ENCODE results near the gene GALNTL6. TPM values are rescaled to one million over a fixed set of nuclear protein-coding genes. Genes with fewer than 3 reads are reported as not detected.

Gene GALNTL6
- total RNA-seq, 2 experiments from 2014 or later = not detected

GRCh38 chr4:172152284-172152683 lies 339.1 kb downstream of the GALNTL6 start:
- Mint-ChIP-seq H3K4me1 (ENCODE audit: low read depth) (no peaks in the 10 kb centered on the region), H3K4me3 (no peak overlapping the region), H3K27ac (no peak overlapping the region), H3K36me3 (ENCODE audit: low read depth) (no peaks in the 10 kb centered on the region), H3K27me3 (ENCODE audit: low read depth) (no peaks in the 10 kb centered on the region), H3K9me3 (peaks cover 1% of the 10 kb centered on the region)
- CTCF ChIA-PET = no interaction called here
- intact Hi-C loops (cut with micrococcal nuclease) = no loop called here
- no peak for DNase-seq

GRCh38 chr4:172153719-172154118 lies 340.5 kb downstream of the GALNTL6 start:
- no peak overlapping the region for H3K27ac Mint-ChIP-seq
- H3K4me3 Mint-ChIP-seq = no peak overlapping the region
- no peaks in the 10 kb centered on the region for H3K4me1 Mint-ChIP-seq (ENCODE audit: low read depth)
- no peak for DNase-seq
- intact Hi-C loops (cut with micrococcal nuclease) = no loop called here
- H3K27me3 Mint-ChIP-seq (ENCODE audit: low read depth) = no peaks in the 10 kb centered on the region
- peaks cover 1% of the 10 kb centered on the region for H3K9me3 Mint-ChIP-seq
- no peaks in the 10 kb centered on the region for H3K36me3 Mint-ChIP-seq (ENCODE audit: low read depth)
- CTCF ChIA-PET = no interaction called here

- no peak overlapping the region for H3K4me3 Mint-ChIP-seq
- no peaks in the 10 kb centered on the region for H3K27me3 Mint-ChIP-seq (ENCODE audit: low read depth)
- CTCF ChIA-PET = no interaction called here
- H3K27ac Mint-ChIP-seq = no peak overlapping the region
- DNase-seq = no peak
- H3K9me3 Mint-ChIP-seq = peaks cover 1% of the 10 kb centered on the region
- intact Hi-C loops (cut with micrococcal nuclease) = no loop called here
- no peaks in the 10 kb centered on the region for H3K36me3 Mint-ChIP-seq (ENCODE audit: low read depth)
- no peaks in the 10 kb centered on the region for H3K4me1 Mint-ChIP-seq (ENCODE audit: low read depth)
Measured at GRCh38 chr4:172155838-172156345, 342.7 kb downstream of the GALNTL6 start.

GRCh38 chr4:172157946-172158345 lies 344.7 kb downstream of the GALNTL6 start:
- H3K27ac Mint-ChIP-seq = no peak overlapping the region
- H3K27me3 Mint-ChIP-seq (ENCODE audit: low read depth) = no peaks in the 10 kb centered on the region
- no peaks in the 10 kb centered on the region for H3K9me3 Mint-ChIP-seq
- no peak overlapping the region for H3K4me3 Mint-ChIP-seq
- no peak for DNase-seq
- no peaks in the 10 kb centered on the region for H3K36me3 Mint-ChIP-seq (ENCODE audit: low read depth)
- no peaks in the 10 kb centered on the region for H3K4me1 Mint-ChIP-seq (ENCODE audit: low read depth)
- CTCF ChIA-PET = no interaction called here
- intact Hi-C loops (cut with micrococcal nuclease) = no loop called here

- DNase-seq = no peak
- H3K9me3 Mint-ChIP-seq = peaks cover 3% of the 10 kb centered on the region
- CTCF ChIA-PET = no interaction called here
- H3K36me3 Mint-ChIP-seq (ENCODE audit: low read depth) = no peaks in the 10 kb centered on the region
- H3K27me3 Mint-ChIP-seq (ENCODE audit: low read depth) = no peaks in the 10 kb centered on the region
- intact Hi-C loops (cut with micrococcal nuclease) = no loop called here
- no peak overlapping the region for H3K27ac Mint-ChIP-seq
- no peaks in the 10 kb centered on the region for H3K4me1 Mint-ChIP-seq (ENCODE audit: low read depth)
- no peak overlapping the region for H3K4me3 Mint-ChIP-seq
Measured at GRCh38 chr4:172163215-172163614, 350.0 kb downstream of the GALNTL6 start.

GRCh38 chr4:172168888-172169287 lies 355.7 kb downstream of the GALNTL6 start:
- CTCF ChIA-PET = no interaction called here
- H3K4me3 Mint-ChIP-seq = no peak overlapping the region
- intact Hi-C loops (cut with micrococcal nuclease) = no loop called here
- no peak overlapping the region for H3K27ac Mint-ChIP-seq
- H3K9me3 Mint-ChIP-seq = peaks cover 8% of the 10 kb centered on the region
- H3K27me3 Mint-ChIP-seq (ENCODE audit: low read depth) = no peaks in the 10 kb centered on the region
- no peaks in the 10 kb centered on the region for H3K36me3 Mint-ChIP-seq (ENCODE audit: low read depth)
- DNase-seq = no peak
- H3K4me1 Mint-ChIP-seq (ENCODE audit: low read depth) = no peaks in the 10 kb centered on the region

GRCh38 chr4:172169871-172170270 lies 356.7 kb downstream of the GALNTL6 start:
- intact Hi-C loops (cut with micrococcal nuclease) = no loop called here
- H3K4me1 Mint-ChIP-seq (ENCODE audit: low read depth) = no peaks in the 10 kb centered on the region
- no peak overlapping the region for H3K4me3 Mint-ChIP-seq
- no peak overlapping the region for H3K27ac Mint-ChIP-seq
- no peaks in the 10 kb centered on the region for H3K27me3 Mint-ChIP-seq (ENCODE audit: low read depth)
- no peak for DNase-seq
- no peaks in the 10 kb centered on the region for H3K36me3 Mint-ChIP-seq (ENCODE audit: low read depth)
- CTCF ChIA-PET = no interaction called here
- peaks cover 8% of the 10 kb centered on the region for H3K9me3 Mint-ChIP-seq

- Mint-ChIP-seq H3K4me3 (no peak overlapping the region), H3K27ac (no peak overlapping the region), H3K4me1 (ENCODE audit: low read depth) (no peaks in the 10 kb centered on the region), H3K36me3 (ENCODE audit: low read depth) (no peaks in the 10 kb centered on the region), H3K9me3 (peaks cover 5% of the 10 kb centered on the region), H3K27me3 (ENCODE audit: low read depth) (no peaks in the 10 kb centered on the region)
- intact Hi-C loops (cut with micrococcal nuclease) = no loop called here
- CTCF ChIA-PET = no interaction called here
- no peak for DNase-seq
Measured at GRCh38 chr4:172173206-172173605, 360.0 kb downstream of the GALNTL6 start.

GRCh38 chr4:172177382-172177781 lies 364.2 kb downstream of the GALNTL6 start:
- no peak for DNase-seq
- Mint-ChIP-seq H3K4me1 (ENCODE audit: low read depth) (no peaks in the 10 kb centered on the region), H3K9me3 (peaks cover 7% of the 10 kb centered on the region), H3K27me3 (ENCODE audit: low read depth) (no peaks in the 10 kb centered on the region), H3K36me3 (ENCODE audit: low read depth) (no peaks in the 10 kb centered on the region), H3K27ac (no peak overlapping the region), H3K4me3 (no peak overlapping the region)
- CTCF ChIA-PET = no interaction called here
- intact Hi-C loops (cut with micrococcal nuclease) = no loop called here

- H3K27ac Mint-ChIP-seq = no peak overlapping the region
- no peaks in the 10 kb centered on the region for H3K4me1 Mint-ChIP-seq (ENCODE audit: low read depth)
- no peaks in the 10 kb centered on the region for H3K36me3 Mint-ChIP-seq (ENCODE audit: low read depth)
- H3K9me3 Mint-ChIP-seq = peaks cover 1% of the 10 kb centered on the region
- intact Hi-C loops (cut with micrococcal nuclease) = no loop called here
- CTCF ChIA-PET = no interaction called here
- no peak overlapping the region for H3K4me3 Mint-ChIP-seq
- H3K27me3 Mint-ChIP-seq (ENCODE audit: low read depth) = no peaks in the 10 kb centered on the region
- DNase-seq = no peak
Measured at GRCh38 chr4:172188248-172188988, 375.2 kb downstream of the GALNTL6 start.

- no peak overlapping the region for H3K27ac Mint-ChIP-seq
- H3K9me3 Mint-ChIP-seq = peaks cover 7% of the 10 kb centered on the region
- H3K4me3 Mint-ChIP-seq = no peak overlapping the region
- H3K36me3 Mint-ChIP-seq (ENCODE audit: low read depth) = no peaks in the 10 kb centered on the region
- no peaks in the 10 kb centered on the region for H3K27me3 Mint-ChIP-seq (ENCODE audit: low read depth)
- intact Hi-C loops (cut with micrococcal nuclease) = no loop called here
- CTCF ChIA-PET = no interaction called here
- no peaks in the 10 kb centered on the region for H3K4me1 Mint-ChIP-seq (ENCODE audit: low read depth)
- no peak for DNase-seq
Measured at GRCh38 chr4:172202480-172203076, 389.4 kb downstream of the GALNTL6 start.

GRCh38 chr4:172207258-172207657 lies 394.1 kb downstream of the GALNTL6 start:
- H3K4me1 Mint-ChIP-seq (ENCODE audit: low read depth) = no peaks in the 10 kb centered on the region
- H3K27me3 Mint-ChIP-seq (ENCODE audit: low read depth) = no peaks in the 10 kb centered on the region
- H3K9me3 Mint-ChIP-seq = peaks cover 7% of the 10 kb centered on the region
- H3K27ac Mint-ChIP-seq = no peak overlapping the region
- CTCF ChIA-PET = no interaction called here
- intact Hi-C loops (cut with micrococcal nuclease) = no loop called here
- H3K4me3 Mint-ChIP-seq = no peak overlapping the region
- no peak for DNase-seq
- no peaks in the 10 kb centered on the region for H3K36me3 Mint-ChIP-seq (ENCODE audit: low read depth)

- H3K27ac Mint-ChIP-seq = no peak overlapping the region
- peaks cover 7% of the 10 kb centered on the region for H3K9me3 Mint-ChIP-seq
- H3K4me3 Mint-ChIP-seq = no peak overlapping the region
- intact Hi-C loops (cut with micrococcal nuclease) = no loop called here
- CTCF ChIA-PET = no interaction called here
- no peaks in the 10 kb centered on the region for H3K27me3 Mint-ChIP-seq (ENCODE audit: low read depth)
- H3K36me3 Mint-ChIP-seq (ENCODE audit: low read depth) = no peaks in the 10 kb centered on the region
- no peak for DNase-seq
- no peaks in the 10 kb centered on the region for H3K4me1 Mint-ChIP-seq (ENCODE audit: low read depth)
Measured at GRCh38 chr4:172207886-172208285, 394.7 kb downstream of the GALNTL6 start.
